ENCODE data around the gene GP2. TPM values are rescaled to one million over a fixed set of nuclear protein-coding genes. Genes with fewer than 3 reads are reported as not detected.

Gene GP2
- total and polyA plus RNA-seq, 2 experiments from 2014 or later, result 17.2 to 24.8 TPM

- H3K4me1 ChIP-seq (ENCODE audit: insufficient read depth), result no peaks in the 10 kb centered on the region
- DNase-seq (ENCODE audit: low spot score), result no peak
- WGBS (ENCODE audit: low lambda C conversion rate, missing lambda C conversion rate), result 74% methylated on average over 5 of the region's 5 CpGs
Observed at GRCh38 chr16:20302389-20302788, 24.9 kb downstream of the GP2 start.

GRCh38 chr16:20301840-20302239 is 25.5 kb downstream of the GP2 start:
- H3K79me2 ChIP-seq, result no peaks in the 10 kb centered on the region
- no peaks in the 10 kb centered on the region for H3K36me3 ChIP-seq (replicated peaks; ENCODE audit: insufficient read depth, low read depth)
- TF ChIP-seq EZH2 (IDR thresholded peaks at IDR 0.05; ENCODE audit: borderline replicate concordance), result no peak
- no peak for TF ChIP-seq EZH2phosphoT487 (IDR thresholded peaks at IDR 0.05; ENCODE audit: low read depth, severe bottlenecking, unreplicated experiment)
- no peak for TF ChIP-seq CTCF (IDR thresholded peaks at IDR 0.05; ENCODE audit: poor library complexity)
- WGBS (ENCODE audit: low lambda C conversion rate, missing lambda C conversion rate), result 67% methylated on average over 5 of the region's 5 CpGs
- no peak overlapping the region for H3K27ac ChIP-seq
- no peak for DNase-seq (ENCODE audit: low spot score)
- H2AFZ ChIP-seq, result no peak overlapping the region
- no peak overlapping the region for H3K4me3 ChIP-seq
- no peaks in the 10 kb centered on the region for H3K9me3 ChIP-seq (ENCODE audit: low read depth)
- H3K4me1 ChIP-seq (ENCODE audit: insufficient read depth), result no peaks in the 10 kb centered on the region
- no peak overlapping the region for H3K4me2 ChIP-seq
- H4K20me1 ChIP-seq (ENCODE audit: insufficient read depth, poor library complexity, severe bottlenecking), result no peaks in the 10 kb centered on the region
- H3K9me2 ChIP-seq (replicated peaks; ENCODE audit: insufficient read depth), result no peaks in the 10 kb centered on the region
- peaks cover 6% of the 10 kb centered on the region for H3K27me3 ChIP-seq

More at GRCh38 chr16:20302389-20302788, 24.9 kb downstream of the GP2 start:
- Histone ChIP-seq H4K20me1 (ENCODE audit: insufficient read depth, poor library complexity, severe bottlenecking) (no peaks in the 10 kb centered on the region), H2AFZ (no peak overlapping the region), H3K9me2 (replicated peaks; ENCODE audit: insufficient read depth) (no peaks in the 10 kb centered on the region), H3K36me3 (replicated peaks; ENCODE audit: insufficient read depth, low read depth) (no peaks in the 10 kb centered on the region), H3K79me2 (no peaks in the 10 kb centered on the region), H3K27me3 (peaks cover 6% of the 10 kb centered on the region), H3K4me2 (no peak overlapping the region), H3K4me3 (no peak overlapping the region), H3K27ac (no peak overlapping the region), H3K9me3 (ENCODE audit: low read depth) (no peaks in the 10 kb centered on the region)
- TF ChIP-seq EZH2 (IDR thresholded peaks at IDR 0.05; ENCODE audit: borderline replicate concordance) (no peak), CTCF (IDR thresholded peaks at IDR 0.05; ENCODE audit: poor library complexity) (no peak)

GRCh38 chr16:20300312-20301097 is 26.8 kb downstream of the GP2 start:
- no peak overlapping the region for H3K4me2 ChIP-seq
- no peaks in the 10 kb centered on the region for H3K4me1 ChIP-seq (ENCODE audit: insufficient read depth)
- no peak overlapping the region for H2AFZ ChIP-seq
- no peak overlapping the region for H3K27ac ChIP-seq
- H4K20me1 ChIP-seq (ENCODE audit: insufficient read depth, poor library complexity, severe bottlenecking), result no peaks in the 10 kb centered on the region
- H3K79me2 ChIP-seq, result no peaks in the 10 kb centered on the region
- peaks cover 6% of the 10 kb centered on the region for H3K27me3 ChIP-seq
- H3K9me2 ChIP-seq (replicated peaks; ENCODE audit: insufficient read depth), result no peaks in the 10 kb centered on the region
- peak; percentile 76 for DNase-seq (ENCODE audit: low spot score)
- WGBS (ENCODE audit: low lambda C conversion rate, missing lambda C conversion rate), result 22% methylated on average over 16 of the region's 16 CpGs
- no peaks in the 10 kb centered on the region for H3K9me3 ChIP-seq (ENCODE audit: low read depth)
- H3K36me3 ChIP-seq (replicated peaks; ENCODE audit: insufficient read depth, low read depth), result no peaks in the 10 kb centered on the region
- H3K4me3 ChIP-seq, result no peak overlapping the region
- TF ChIP-seq EZH2 (IDR thresholded peaks at IDR 0.05; ENCODE audit: borderline replicate concordance), result no peak
- TF ChIP-seq CTCF (IDR thresholded peaks at IDR 0.05; ENCODE audit: poor library complexity), result peak; percentile 71

Measured in hepatocyte (in vitro differentiated cells).